HT-29 (cell line): ENCODE measurements around the gene TTC9. TPM values are rescaled to one million over a fixed set of nuclear protein-coding genes. Genes with fewer than 3 reads are reported as not detected.

ENCODE experiments used
- DNase-seq: peaks from one replicate; pipeline ENCODE4 v3.0.0-alpha.2; 2015; ENCODE audit warnings: low spot score
- small RNA-seq: library from RNA; depleted of rRNA; stranded (forward); fragments of <200 nt; gene quantifications from one replicate; pipeline ENCODE3, GENCODE V24; 2014
- total RNA-seq: library from RNA; depleted of rRNA; stranded (reverse); fragments of >200 nt; shearing (Covaris generic); gene quantifications from 2 replicates; pipeline ENCODE4 v1.2.3, GENCODE V29; 2014; rRNA removed

The TTC9 gene
- total RNA-seq, 1 experiment from 2014 or later = 0.08 TPM

- DNase-seq = peak; percentile 61
Measured at GRCh38 chr14:70714055-70714550, 72.4 kb downstream of the TTC9 start.

GRCh38 chr14:70716483-70716882, 74.8 kb downstream of the TTC9 start:
- no peak for DNase-seq

GRCh38 chr14:70716958-70717357, 75.2 kb downstream of the TTC9 start:
- no peak for DNase-seq

GRCh38 chr14:70718383-70719118, 76.8 kb downstream of the TTC9 start:
- DNase-seq = no peak

- DNase-seq = no peak
Measured at GRCh38 chr14:70721542-70721941, 79.8 kb downstream of the TTC9 start.

GRCh38 chr14:70722418-70722817, 80.7 kb downstream of the TTC9 start:
- DNase-seq = no peak

GRCh38 chr14:70723276-70723675, 81.6 kb downstream of the TTC9 start:
- no peak for DNase-seq

GRCh38 chr14:70724110-70724509, 82.4 kb downstream of the TTC9 start:
- DNase-seq = no peak

GRCh38 chr14:70724944-70725343, 83.2 kb downstream of the TTC9 start:
- DNase-seq = no peak

Small RNAs within 50 kb of the gene (small RNA-seq; reads per million reads assigned to genes)
- not detected for gene RN7SL77P

Other genes starting within 250 kb of the TTC9 start
- 4.7 and 4.9 TPM in 2 replicates for gene SYNJ2BP, start 224.8 kb upstream of the TTC9 start, total RNA-seq
- gene ADAM21, start 189.7 kb upstream of the TTC9 start, total RNA-seq = not detected in 2 replicates
- 0.51 TPM in 1 of 2 replicates, not detected in the other for gene ADAM20, start 106.9 kb upstream of the TTC9 start, total RNA-seq
- 10.8 and 13.8 TPM in 2 replicates for gene MED6, start 41.3 kb upstream of the TTC9 start, total RNA-seq
- 5.9 and 6.8 TPM in 2 replicates for gene MAP3K9, start 167.6 kb downstream of the TTC9 start, total RNA-seq